CD4-positive, alpha-beta T cell treated with Interleukin-6 for 4 hours (primary cell): ENCODE data around the gene SPTBN2.
A peak's percentile ranks its signal among the peaks of the same experiment; 100 is the strongest.
"Not testable (repeated sequence)": the region's sequence is repeated elsewhere in the genome, so short reads cannot be mapped to it uniquely, and the experiment has no call there.

Experiments used
- DNase-seq: peaks from one replicate; pipeline ENCODE4 v3.0.0-alpha.2; 2020; ENCODE audit warnings: mixed read lengths

SPTBN2 gene

DNA sequence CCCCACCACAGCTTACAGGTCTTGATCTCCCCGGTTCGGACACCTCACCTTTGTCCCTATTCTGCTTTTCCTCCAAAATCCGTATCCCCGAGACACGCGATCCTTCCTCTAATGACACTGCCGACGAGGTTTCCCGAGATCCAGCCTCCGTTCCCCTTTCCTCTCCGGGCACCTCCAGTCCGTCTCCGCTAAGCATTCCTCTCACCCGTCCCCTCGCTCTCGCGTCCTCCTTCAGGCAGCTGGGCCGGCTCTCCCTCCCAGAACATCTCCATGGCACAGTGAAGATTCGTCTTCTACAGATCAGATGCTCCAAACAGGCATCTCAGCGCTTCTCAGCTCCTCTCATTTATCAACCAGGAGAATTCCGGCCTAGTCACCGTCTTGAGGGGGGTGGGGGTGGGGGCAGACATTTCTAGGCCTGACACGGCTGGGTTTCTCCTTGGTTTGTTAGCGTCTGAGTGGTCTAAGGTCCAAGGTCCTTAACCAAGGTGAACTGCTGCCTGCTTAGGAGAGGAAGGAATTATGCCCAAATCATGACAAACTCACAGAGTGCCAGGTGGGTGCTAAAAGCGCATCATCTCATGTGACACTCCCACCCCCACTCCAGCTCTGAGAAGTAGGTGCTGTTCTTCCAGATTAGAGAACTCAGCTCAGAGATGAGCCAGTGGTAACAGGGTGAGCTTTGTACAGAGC is at the start of gene SPTBN2:
Gene SPTBN2 (minus strand): TSS at position 524 of the 693 bp plus-strand sequence. CDS start 7,976 bp downstream, outside the sequence.
- DNase-seq = no peak

DNA sequence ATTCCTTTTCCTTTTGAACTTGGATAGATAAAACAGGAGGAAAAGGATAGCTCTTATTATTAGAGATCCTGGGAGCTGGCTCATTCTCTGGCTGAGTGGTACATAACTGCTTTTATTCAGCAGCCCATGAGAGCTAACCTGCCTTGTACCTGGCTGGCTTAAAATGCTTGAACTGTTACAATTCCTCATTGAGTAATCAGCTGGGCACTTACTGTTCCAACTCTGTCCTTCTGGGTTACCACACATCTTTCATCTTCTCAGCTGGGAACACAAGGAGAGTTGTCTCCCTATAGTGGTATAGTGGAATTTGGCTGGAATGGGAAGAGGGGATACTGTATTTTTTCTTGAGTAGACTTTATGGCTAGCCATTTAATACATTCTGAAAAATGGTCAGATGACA is 39.8 kb upstream of the SPTBN2 start:
- DNase-seq = no peak

DNA sequence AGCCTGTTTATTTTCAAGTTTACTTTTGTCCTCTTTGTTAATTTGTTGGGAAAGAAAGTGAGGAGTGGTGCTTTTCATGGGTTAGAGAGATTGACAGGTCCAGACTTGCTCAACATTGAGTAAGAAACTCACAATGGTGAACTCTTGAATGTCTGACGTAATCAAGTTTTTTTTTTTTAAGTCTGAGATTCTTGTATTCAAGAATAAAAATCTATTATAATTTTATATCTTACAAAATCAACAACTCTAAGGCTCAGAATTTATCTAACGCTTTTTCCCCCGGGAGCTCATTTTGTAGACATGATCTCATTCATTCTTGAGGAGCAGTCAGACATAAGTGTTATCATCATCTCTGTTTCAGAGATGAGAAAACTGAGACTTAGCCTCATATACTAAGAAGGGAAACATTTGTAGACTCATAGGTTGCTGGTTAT is 39.1 kb upstream of the SPTBN2 start:
- no peak for DNase-seq

DNA sequence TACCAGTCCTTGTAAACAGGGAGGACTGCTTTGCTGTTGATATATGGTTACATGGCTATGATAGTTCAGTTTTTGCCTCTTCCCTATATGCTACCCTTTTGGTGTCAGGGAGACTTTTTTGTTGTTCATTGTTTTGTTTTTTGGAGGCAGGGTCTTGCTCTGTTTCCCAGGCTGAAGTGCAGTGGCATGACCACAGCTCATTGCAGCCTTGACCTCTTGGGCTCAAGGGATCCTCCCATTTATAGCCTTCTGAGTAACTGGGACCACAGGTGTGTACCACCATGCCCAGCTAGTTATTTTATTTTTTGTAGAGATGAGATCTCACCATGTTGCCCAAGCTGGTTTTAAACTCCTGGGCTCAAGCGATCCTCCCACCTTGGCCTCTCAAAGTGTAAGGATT is 38.6 kb upstream of the SPTBN2 start:
- no peak for DNase-seq

DNA sequence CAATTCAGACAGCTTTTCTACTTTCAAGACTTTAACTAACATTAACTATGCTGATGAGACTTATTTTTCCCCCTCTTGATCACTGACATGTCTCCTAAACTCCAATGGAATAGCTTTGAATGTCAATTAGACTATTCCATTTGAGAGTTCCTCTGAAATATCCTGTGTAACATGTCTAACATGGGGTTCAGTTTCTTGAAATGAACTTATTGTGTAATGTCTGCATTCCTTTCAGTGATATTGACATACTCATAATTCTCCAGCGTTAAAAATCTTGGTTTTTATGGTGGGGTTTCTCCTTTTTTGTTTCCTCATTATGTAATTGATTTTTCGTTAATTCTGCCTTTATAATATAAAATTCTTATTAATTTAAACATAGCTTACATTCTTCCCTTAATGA is 37.7 kb upstream of the SPTBN2 start:
- no peak for DNase-seq

DNA sequence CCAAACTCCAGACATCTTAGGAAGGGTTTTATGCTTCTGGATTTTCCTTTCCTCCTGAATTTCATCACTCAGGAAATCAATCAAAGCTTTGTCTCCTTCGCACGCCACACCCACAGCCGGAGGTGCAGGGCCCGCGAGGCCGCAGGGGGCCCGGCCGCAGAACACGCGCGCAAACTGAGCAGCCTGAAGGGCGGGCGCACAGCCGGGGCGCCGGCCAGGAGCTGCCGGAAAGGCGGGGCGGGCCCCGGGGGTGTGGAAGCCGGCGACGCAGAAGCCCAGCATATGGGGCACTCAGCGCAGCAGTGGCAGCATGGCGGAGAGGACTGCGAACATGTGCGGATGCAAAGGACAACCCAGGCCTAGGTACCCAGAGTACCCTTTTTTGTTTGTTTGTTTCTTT is 33.1 kb upstream of the SPTBN2 start:
- DNase-seq = no peak

DNA sequence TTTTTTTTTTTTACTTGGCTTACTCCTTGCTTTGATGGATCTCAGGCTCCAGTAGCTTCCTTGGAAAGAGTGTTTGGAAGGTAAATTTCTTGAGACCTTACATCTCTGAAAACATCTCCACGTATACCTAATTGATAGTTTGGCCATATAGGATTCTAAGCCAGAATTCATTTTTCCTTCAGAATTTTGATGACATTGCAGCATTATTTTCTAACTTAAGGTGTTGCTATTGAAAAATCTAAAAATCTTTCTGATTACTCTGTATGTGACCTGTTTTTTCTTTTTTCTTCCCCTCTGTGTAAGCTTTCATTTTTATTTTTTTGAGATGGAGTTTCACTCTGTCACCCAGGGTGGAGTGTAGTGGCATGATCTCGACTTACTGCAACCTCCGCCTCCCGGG is 23.1 kb upstream of the SPTBN2 start:
- DNase-seq = no peak

DNA sequence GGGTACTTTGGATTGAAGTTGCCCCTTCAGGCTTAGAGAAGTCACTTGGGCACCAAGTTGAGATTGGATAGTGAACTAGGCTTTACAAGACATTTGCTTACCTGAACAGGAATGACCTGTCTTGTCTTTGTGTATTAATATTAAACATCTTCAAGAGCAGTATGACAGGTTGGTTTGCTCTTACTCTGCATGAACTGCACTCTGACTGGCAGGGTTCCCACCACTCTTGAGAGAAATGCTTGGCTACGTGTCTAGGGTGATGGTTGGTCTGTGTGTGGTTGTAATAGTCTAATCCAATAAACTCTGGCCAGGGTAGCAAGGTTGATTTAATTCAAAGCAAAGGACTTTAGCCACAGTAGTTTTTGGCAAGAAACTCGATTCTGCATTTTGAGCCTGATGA is 20.1 kb upstream of the SPTBN2 start:
- no peak for DNase-seq

DNA sequence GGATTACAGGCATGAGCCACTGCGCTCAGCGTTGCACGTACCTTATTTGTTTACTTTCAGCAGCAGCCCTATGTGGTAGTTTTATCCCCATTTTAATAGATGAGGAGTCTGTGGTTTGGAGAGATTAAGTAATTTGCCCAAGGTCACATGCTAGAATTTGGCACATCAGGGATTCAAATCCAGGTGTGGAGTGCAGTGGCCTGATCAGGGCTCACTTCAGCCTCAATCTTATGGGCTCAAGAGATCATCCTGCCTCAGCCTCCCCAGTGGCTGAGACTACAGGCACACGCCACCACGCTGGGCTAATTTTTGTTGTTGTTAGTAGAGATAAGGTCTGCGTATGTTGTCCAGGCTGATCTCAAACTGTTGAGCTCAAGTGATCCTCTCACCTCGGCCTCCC is 18.5 kb upstream of the SPTBN2 start:
- DNase-seq = no peak

DNA sequence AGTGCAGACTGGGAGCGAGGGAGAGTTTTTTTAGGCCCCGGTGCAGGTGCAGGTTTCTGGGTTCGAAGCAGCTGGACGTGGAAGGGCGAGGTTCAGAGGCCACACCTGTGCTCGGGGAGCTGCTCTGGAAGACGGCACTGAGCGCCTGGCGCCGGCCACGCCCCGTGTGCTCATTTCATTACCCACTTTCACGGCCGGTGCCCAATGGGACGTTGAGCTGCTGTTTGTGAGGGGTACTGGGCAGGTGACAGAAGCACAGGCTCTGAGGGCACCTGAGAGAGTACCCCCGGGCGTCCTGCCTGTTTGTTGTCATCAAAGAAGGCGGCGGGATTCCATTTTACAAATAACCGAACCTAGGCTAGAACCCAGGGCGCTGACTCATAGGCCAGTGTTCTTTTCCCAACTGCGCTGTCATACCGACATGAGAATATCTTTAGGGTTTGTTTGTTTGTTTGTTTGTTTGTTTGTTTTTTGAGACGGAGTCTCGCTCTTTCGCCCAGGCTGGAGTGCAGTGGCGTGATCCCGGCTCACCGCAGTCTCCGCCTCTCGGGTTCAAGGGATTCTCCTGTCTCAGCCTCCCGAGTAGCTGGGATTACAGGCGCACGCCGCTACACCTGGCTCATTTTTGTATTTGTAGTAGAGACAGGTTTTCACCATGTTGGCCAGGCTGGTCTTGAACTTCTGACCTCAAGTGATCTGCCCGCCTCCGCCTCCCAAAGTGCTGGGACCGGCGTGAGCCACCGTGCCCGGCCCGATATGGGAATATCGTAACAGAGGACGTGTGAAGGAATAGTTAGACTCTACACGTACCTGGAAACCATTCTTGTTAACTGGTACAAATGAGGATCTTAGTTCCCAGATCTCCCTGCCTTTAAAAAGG is 16.6 kb upstream of the SPTBN2 start:
- DNase-seq = peak; percentile 62

DNA sequence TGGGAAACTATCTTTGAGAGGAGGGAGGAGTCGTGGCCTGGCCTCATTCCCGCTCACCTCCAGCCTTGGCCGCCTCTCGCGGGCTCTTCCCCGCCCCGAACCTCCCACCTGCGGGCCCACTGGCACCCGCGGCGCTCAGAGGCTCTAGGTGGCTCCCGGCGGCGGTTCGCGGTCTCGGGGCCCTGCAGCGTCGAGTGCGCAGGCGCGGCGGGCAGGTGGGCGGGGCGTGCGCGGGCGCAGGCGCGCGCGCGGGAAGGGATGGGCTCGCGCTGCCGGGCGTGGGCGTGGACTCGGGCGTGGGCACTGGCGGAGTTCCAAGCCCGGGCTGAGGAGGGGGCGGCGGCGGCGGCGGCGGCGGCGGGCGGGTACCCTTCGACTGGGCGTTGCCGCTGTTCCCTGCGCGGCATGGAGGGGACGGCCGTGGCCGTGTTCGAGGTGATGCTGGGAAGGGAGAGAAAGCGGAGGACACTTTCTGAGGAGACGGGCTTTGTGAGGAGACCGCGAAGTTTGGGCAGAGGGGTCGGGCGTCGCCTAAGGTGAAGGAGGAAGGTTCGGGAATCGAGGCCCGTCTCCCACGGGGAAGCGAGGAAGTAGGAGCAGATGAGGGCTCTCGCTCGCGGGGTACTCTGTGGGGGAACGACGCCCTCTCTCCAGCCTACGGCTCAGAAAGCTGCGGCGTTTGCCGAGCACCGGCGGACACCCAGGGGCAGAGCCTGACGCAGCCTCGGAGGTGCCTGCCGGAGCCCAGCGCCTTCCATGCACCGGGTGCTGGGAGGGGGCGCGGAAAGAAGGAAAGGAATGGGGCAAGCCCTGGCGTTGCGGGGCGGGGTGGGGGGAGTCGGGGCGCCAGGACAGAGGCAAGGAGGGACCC is 15.7 kb upstream of the SPTBN2 start:
- DNase-seq = peak; percentile 89

DNA sequence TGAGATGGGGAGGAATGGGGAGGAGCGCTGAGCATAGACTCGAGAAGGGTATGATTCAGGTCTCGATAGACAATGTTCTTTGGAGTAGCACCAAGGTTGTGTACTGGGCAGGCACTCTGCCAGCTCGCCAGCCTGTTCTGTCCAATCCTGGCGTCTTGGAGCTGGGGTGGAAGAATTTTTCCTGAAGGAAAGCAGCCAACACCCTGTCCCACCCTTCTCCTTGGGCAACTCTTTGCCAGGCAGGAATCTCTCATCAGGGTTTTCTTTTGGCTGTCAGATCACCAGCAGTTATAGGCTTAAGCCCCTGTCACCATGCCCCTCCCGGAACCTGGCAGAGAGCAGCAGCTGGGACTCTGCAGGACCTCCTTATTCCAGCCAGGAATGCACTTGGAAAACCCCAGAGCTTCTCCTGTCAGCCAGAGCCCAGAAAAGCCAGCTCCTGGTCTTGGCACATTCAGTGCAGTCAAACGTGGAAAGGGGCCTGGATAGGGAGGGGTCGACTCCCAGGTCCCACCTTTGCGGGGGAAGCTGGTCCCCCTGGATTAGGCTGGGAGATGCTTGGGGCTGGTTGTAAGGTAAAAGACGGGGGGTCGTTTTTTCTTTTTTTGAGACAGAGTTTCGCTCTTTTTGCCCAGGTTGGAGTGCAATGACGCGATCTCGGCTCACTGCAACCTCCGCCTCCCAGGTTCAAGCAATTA is 14.4 kb upstream of the SPTBN2 start:
- DNase-seq = no peak

DNA sequence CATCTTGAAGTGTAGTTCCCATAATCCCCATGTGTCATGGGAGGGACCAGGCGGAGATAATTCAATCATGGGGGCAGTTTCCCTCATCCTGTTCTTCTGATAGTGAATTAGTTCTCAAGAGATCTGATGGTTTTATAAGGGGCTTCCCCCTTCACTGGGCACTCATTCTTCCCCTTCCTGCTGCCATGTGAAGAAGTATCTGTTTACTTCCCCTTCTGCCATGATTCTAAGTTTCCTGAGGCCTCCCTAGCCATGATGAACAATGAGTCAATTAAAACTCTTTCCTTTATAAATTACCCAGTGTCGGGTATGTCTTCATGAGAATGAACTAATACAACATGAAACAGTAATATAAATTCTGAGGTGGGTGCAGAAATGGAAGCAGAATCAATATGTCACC is 12.1 kb upstream of the SPTBN2 start:
- DNase-seq = no peak

DNA sequence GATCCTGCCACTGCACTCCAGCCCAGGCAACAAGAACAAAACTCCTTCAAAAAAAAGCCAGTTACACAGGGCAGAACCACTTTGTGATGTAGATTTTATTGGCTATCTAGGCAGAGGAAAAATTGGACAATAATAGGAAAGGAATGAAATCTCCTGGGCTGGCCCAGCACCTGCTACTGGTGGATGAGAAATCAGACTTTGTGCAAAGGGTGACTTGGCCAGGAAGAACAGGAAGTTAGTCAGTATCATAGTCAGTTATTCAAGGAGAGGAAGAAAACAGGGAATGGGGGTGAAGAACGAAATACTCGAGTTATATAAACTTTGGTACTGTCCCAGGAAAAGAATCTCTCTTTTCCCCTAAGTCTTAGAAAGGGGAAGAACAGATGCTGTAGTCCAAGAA is 11.0 kb upstream of the SPTBN2 start:
- DNase-seq = no peak

DNA sequence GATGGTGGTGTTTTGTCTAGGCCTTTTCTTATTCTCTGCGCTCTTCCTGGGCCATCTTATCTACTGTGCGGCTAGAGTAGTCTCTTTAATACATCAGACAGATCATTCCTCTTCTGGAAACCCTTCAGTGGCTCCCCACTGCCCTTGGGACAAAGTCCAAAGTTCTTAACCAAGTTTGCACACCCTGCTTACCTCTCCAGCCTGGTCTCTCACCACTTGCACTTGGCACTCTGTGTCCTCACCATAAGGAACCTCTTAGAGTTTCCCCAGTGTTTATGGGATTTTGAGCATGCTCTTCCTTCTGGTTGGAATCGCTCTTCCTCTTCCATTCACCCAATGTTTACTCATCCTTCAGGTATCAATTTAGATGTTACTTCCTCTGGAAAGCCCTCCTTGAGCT is 5.2 kb upstream of the SPTBN2 start:
- DNase-seq = no peak

DNA sequence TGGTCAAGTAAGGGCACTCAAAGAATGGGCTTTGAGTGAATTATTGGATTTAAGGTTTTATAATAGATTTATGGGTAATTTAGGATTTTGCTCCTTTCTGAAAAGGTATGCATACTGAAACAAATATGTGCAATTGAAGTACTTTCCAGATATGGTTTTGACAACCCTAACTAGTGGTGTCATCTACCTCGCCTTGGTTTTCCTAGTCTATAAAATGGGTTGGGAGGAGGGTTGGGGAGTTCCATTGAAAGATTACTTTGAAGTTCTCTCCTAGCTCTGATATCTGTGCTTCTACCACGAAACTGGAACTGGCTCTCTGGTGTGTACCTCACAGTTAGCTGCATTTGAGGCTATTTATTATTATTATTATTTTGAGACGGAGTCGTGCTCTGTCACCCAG is 431 bp upstream of the SPTBN2 start:
- DNase-seq = no peak

DNA sequence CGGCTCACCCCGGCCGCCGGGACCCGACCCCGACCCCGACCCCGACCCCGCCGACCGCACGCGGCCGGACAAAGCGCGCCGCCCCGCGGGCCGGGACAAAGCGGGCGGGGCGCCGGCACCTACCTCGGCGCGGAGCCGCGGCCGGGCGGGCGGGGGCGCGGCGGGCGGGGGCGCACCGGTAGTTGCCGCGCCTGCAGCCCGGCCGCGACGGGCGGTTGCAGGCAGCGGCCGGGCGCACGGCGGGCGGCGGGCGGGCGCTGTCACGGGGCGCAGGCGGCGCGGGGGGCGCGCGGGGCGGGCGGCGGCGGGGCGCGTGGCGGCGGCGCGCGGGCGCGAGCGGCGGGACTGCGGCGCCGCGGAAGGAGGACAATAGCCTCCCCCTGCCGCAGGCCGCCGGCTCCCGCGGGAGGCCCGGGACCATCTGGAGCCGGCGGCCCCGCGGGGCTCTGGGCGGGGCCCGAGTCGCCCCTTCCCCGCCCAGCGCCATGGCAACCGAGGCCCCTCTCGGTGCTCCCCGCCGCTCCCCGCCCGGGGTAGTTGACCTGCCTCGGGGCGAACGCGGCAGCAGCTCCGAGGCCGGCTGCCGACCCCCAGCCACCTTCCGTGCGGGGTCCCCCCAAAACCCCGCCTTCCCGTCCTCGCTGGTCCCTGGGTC is 851 bp downstream of the SPTBN2 start:
- peak; percentile 16 for DNase-seq

DNA sequence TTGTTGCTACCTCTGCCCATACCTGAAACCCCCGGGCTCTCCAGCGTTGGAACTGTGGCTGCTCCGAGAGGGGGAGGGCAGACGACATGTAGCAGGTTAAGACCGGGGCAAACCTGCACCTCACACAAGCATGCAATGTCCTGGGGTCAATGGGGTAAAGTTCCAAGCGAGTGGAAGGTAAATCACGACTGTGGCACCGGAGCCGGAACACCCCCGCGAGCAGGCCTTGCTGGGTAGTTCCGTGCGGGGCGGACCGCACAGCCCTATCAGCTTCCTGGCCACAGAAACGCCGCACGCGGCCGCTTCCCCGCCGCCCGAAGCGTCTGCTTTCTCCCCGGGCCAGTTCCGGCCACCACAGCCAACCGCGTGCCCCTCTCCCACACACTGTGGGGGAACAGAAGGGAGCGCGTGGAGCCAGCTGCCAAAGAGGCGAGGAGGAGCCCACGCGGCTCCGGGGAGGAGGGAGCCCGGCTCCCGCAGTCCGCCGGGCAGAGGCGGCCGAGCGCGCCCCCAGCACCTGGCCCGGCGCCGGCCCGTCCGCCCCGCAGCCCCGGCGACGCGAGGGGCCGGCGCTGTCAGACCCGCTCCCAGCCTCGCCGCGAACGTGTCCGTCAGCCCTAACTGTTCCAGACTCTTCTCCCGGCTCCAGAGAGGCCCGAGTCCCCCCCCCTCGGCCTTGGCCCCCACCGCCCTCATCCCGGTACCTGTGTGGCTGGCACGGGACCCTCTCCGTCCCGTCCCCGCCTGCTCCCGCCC is 1.6 kb downstream of the SPTBN2 start:
- peak; percentile 39 for DNase-seq

DNA sequence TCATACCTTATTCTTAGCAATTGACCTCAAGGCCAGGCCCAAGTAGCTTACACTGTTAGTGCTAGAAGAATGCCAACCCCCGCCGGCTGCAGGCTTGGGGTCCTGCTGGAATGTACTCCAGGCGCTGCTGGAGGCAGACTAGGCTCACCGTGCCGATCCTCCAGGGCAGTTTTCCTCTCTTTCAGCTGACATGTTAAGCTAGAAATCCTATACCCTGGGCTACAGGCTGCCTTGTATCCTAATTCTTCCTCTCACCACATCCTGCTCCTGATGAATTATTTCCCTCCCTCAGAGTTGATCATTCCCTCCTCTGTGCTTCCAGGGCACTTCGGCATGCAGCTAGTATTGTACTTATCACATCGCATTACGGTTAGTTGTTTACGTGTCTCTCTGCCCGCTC is 3.4 kb downstream of the SPTBN2 start:
- no peak for DNase-seq

DNA sequence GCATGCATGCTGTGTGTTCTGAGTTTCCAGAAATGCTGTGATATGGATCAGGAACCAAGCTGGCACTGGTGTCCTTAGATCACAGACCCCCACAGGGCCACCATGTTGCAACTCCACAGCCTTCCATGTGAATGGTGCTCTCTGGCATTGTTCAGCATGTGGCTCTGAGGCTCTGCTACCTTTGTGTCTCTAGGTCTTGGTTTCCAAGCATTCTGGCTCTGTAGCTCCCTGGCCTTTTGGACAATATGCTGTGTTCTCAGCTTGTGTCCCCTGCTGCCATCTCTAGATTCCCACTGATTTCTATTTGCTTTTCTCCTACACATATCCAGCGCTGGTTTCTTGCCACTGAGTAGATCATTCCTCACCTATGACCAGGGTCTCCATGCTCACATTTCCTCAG is 3.9 kb downstream of the SPTBN2 start:
- DNase-seq = no peak

DNA sequence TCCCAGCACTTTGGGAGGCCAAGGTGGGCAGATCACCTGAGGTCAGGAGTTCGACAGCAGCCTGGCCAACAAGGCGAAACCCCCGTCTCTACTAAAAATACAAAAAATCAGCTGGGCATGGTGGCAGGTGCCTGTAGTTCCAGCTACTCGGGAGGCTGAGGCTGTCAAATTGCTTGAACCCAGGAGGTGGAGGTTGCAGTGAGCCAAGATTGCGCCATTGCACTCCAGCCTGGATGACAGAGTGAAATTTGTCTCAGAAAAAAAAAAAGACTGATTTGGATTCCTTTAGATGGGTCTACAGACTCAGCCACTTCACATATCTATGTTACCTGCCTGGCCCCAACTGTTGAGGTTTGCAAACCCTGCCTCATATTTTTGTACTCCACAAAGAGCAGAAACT is 4.8 kb downstream of the SPTBN2 start:
- not testable (repeated sequence) for DNase-seq
